ENCODE data around the gene SELP. TPM values are rescaled to one million over a fixed set of nuclear protein-coding genes. Genes with fewer than 3 reads are reported as not detected.
"Not testable (repeated sequence)": the region's sequence is repeated elsewhere in the genome, so short reads cannot be mapped to it uniquely, and the experiment has no call there.

The SELP gene
- polyA plus RNA-seq (2013, experiment 1 of 2) = not detected
- polyA plus RNA-seq (2013, experiment 2 of 2) = not detected

- no CpG with 5 or more reads among the region's 1 CpG for WGBS (ENCODE audit: extremely low coverage, insufficient coverage, low lambda C conversion rate)
- no peaks in the 10 kb centered on the region for H3K27me3 ChIP-seq (ENCODE audit: insufficient read depth, low read length, poor library complexity)
- DNase-seq = no peak
- no peak within 1 kb of the TSS for H2BK5ac ChIP-seq (ENCODE audit: low read length)
- H3K4me3 ChIP-seq (ENCODE audit: low read length) = no peak within 1 kb of the TSS
- no peak within 1 kb of the TSS for H3K9ac ChIP-seq (ENCODE audit: low read length)
- no peaks in the 10 kb centered on the region for H3K36me3 ChIP-seq (ENCODE audit: control insufficient read depth, insufficient read depth, low read length)
- no peak within 1 kb of the TSS for H3K56ac ChIP-seq (ENCODE audit: low read length)
- H3K27ac ChIP-seq (ENCODE audit: low read depth, low read length) = no peak within 1 kb of the TSS
- no peak within 1 kb of the TSS for H3K4me2 ChIP-seq (ENCODE audit: low read length)
- H3K23ac ChIP-seq (ENCODE audit: low read length) = no peak within 1 kb of the TSS
- H3K4ac ChIP-seq (ENCODE audit: low read depth, low read length) = no peak within 1 kb of the TSS
- no peak within 1 kb of the TSS for H2BK120ac ChIP-seq (ENCODE audit: low read depth, low read length)
- no peaks in the 10 kb centered on the region for H3K4me1 ChIP-seq (ENCODE audit: control insufficient read depth, low read depth, low read length)
- no peak within 1 kb of the TSS for H2BK15ac ChIP-seq (replicated peaks; ENCODE audit: low read depth)
- no peak within 1 kb of the TSS for H4K5ac ChIP-seq (ENCODE audit: low read length)
- H3K79me1 ChIP-seq (ENCODE audit: low read length) = no peaks in the 10 kb centered on the region
- no peak within 1 kb of the TSS for H3K18ac ChIP-seq (ENCODE audit: low read length)
- no peaks in the 10 kb centered on the region for H3K79me2 ChIP-seq (ENCODE audit: control insufficient read depth, insufficient read depth, low read length)
- no peak within 1 kb of the TSS for H2AK5ac ChIP-seq (ENCODE audit: low read length)
- no peak within 1 kb of the TSS for H4K8ac ChIP-seq (ENCODE audit: low read depth, low read length)
Measured at GRCh38 chr1:169630006-169630405, at the start of gene SELP. Gene SELP (minus strand): TSS chr1:169630124. CDS start chr1:169630074, 50 bp downstream.

- Histone ChIP-seq H3K27me3 (ENCODE audit: insufficient read depth, low read length, poor library complexity) (no peaks in the 10 kb centered on the region), H3K79me1 (ENCODE audit: low read length) (no peaks in the 10 kb centered on the region), H4K5ac (ENCODE audit: low read length) (no peak overlapping the region), H3K27ac (ENCODE audit: low read depth, low read length) (no peak overlapping the region), H2AK5ac (ENCODE audit: low read length) (no peak overlapping the region), H3K4me1 (ENCODE audit: control insufficient read depth, low read depth, low read length) (no peaks in the 10 kb centered on the region), H2BK15ac (replicated peaks; ENCODE audit: low read depth) (no peak overlapping the region), H3K4me3 (ENCODE audit: low read length) (no peak overlapping the region), H3K18ac (ENCODE audit: low read length) (no peak overlapping the region), H3K23ac (ENCODE audit: low read length) (no peak overlapping the region), H3K4ac (ENCODE audit: low read depth, low read length) (no peak overlapping the region), H2BK5ac (ENCODE audit: low read length) (no peak overlapping the region), H3K79me2 (ENCODE audit: control insufficient read depth, insufficient read depth, low read length) (no peaks in the 10 kb centered on the region), H3K56ac (ENCODE audit: low read length) (no peak overlapping the region), H4K8ac (ENCODE audit: low read depth, low read length) (no peak overlapping the region), H2BK120ac (ENCODE audit: low read depth, low read length) (no peak overlapping the region), H3K36me3 (ENCODE audit: control insufficient read depth, insufficient read depth, low read length) (no peaks in the 10 kb centered on the region), H3K4me2 (ENCODE audit: low read length) (no peak overlapping the region), H3K9ac (ENCODE audit: low read length) (no peak overlapping the region)
- DNase-seq = no peak
- WGBS (ENCODE audit: extremely low coverage, insufficient coverage, low lambda C conversion rate) = no CpG with 5 or more reads among the region's 3 CpGs
Measured at GRCh38 chr1:169679692-169680091, 49.8 kb upstream of the SELP start.

GRCh38 chr1:169676001-169676400, 46.1 kb upstream of the SELP start:
- Histone ChIP-seq H2BK120ac (ENCODE audit: low read depth, low read length) (no peak overlapping the region), H4K8ac (ENCODE audit: low read depth, low read length) (no peak overlapping the region), H2BK5ac (ENCODE audit: low read length) (no peak overlapping the region), H3K4me3 (ENCODE audit: low read length) (no peak overlapping the region), H4K5ac (ENCODE audit: low read length) (no peak overlapping the region), H3K4me2 (ENCODE audit: low read length) (no peak overlapping the region), H3K79me1 (ENCODE audit: low read length) (no peaks in the 10 kb centered on the region), H3K27me3 (ENCODE audit: insufficient read depth, low read length, poor library complexity) (no peaks in the 10 kb centered on the region), H3K9ac (ENCODE audit: low read length) (no peak overlapping the region), H3K27ac (ENCODE audit: low read depth, low read length) (no peak overlapping the region), H3K56ac (ENCODE audit: low read length) (no peak overlapping the region), H3K4ac (ENCODE audit: low read depth, low read length) (no peak overlapping the region), H3K79me2 (ENCODE audit: control insufficient read depth, insufficient read depth, low read length) (no peaks in the 10 kb centered on the region), H3K23ac (ENCODE audit: low read length) (no peak overlapping the region), H3K36me3 (ENCODE audit: control insufficient read depth, insufficient read depth, low read length) (no peaks in the 10 kb centered on the region), H2BK15ac (replicated peaks; ENCODE audit: low read depth) (no peak overlapping the region), H2AK5ac (ENCODE audit: low read length) (no peak overlapping the region), H3K4me1 (ENCODE audit: control insufficient read depth, low read depth, low read length) (no peaks in the 10 kb centered on the region), H3K18ac (ENCODE audit: low read length) (no peak overlapping the region)
- no peak for DNase-seq
- no CpG with 5 or more reads among the region's 2 CpGs for WGBS (ENCODE audit: extremely low coverage, insufficient coverage, low lambda C conversion rate)

GRCh38 chr1:169670836-169671235, 40.9 kb upstream of the SELP start:
- no peak overlapping the region for H4K8ac ChIP-seq (ENCODE audit: low read depth, low read length)
- no peak overlapping the region for H3K4ac ChIP-seq (ENCODE audit: low read depth, low read length)
- H3K27me3 ChIP-seq (ENCODE audit: insufficient read depth, low read length, poor library complexity) = no peaks in the 10 kb centered on the region
- H3K4me2 ChIP-seq (ENCODE audit: low read length) = no peak overlapping the region
- no peak overlapping the region for H2AK5ac ChIP-seq (ENCODE audit: low read length)
- no peaks in the 10 kb centered on the region for H3K36me3 ChIP-seq (ENCODE audit: control insufficient read depth, insufficient read depth, low read length)
- no peak overlapping the region for H3K9ac ChIP-seq (ENCODE audit: low read length)
- no peak overlapping the region for H3K18ac ChIP-seq (ENCODE audit: low read length)
- H2BK5ac ChIP-seq (ENCODE audit: low read length) = no peak overlapping the region
- no peak overlapping the region for H2BK15ac ChIP-seq (replicated peaks; ENCODE audit: low read depth)
- no peaks in the 10 kb centered on the region for H3K79me1 ChIP-seq (ENCODE audit: low read length)
- H3K4me1 ChIP-seq (ENCODE audit: control insufficient read depth, low read depth, low read length) = no peaks in the 10 kb centered on the region
- H3K27ac ChIP-seq (ENCODE audit: low read depth, low read length) = no peak overlapping the region
- H3K23ac ChIP-seq (ENCODE audit: low read length) = no peak overlapping the region
- WGBS (ENCODE audit: extremely low coverage, insufficient coverage, low lambda C conversion rate) = no CpG with 5 or more reads among the region's 3 CpGs
- no peak overlapping the region for H3K56ac ChIP-seq (ENCODE audit: low read length)
- no peak overlapping the region for H3K4me3 ChIP-seq (ENCODE audit: low read length)
- no peak for DNase-seq
- no peaks in the 10 kb centered on the region for H3K79me2 ChIP-seq (ENCODE audit: control insufficient read depth, insufficient read depth, low read length)
- no peak overlapping the region for H2BK120ac ChIP-seq (ENCODE audit: low read depth, low read length)
- H4K5ac ChIP-seq (ENCODE audit: low read length) = no peak overlapping the region

- H3K27me3 ChIP-seq (ENCODE audit: insufficient read depth, low read length, poor library complexity); H3K4ac ChIP-seq (ENCODE audit: low read depth, low read length); H3K4me3 ChIP-seq (ENCODE audit: low read length); H3K4me1 ChIP-seq (ENCODE audit: control insufficient read depth, low read depth, low read length); H3K23ac ChIP-seq (ENCODE audit: low read length); H3K36me3 ChIP-seq (ENCODE audit: control insufficient read depth, insufficient read depth, low read length); H3K79me1 ChIP-seq (ENCODE audit: low read length); H2AK5ac ChIP-seq (ENCODE audit: low read length); H3K79me2 ChIP-seq (ENCODE audit: control insufficient read depth, insufficient read depth, low read length); H3K9ac ChIP-seq (ENCODE audit: low read length); H3K4me2 ChIP-seq (ENCODE audit: low read length); H4K5ac ChIP-seq (ENCODE audit: low read length); H4K8ac ChIP-seq (ENCODE audit: low read depth, low read length); H3K56ac ChIP-seq (ENCODE audit: low read length); H3K27ac ChIP-seq (ENCODE audit: low read depth, low read length); H2BK15ac ChIP-seq (replicated peaks; ENCODE audit: low read depth); H3K18ac ChIP-seq (ENCODE audit: low read length); H2BK5ac ChIP-seq (ENCODE audit: low read length); DNase-seq; H2BK120ac ChIP-seq (ENCODE audit: low read depth, low read length): not testable (repeated sequence)
- no CpG with 5 or more reads among the region's 3 CpGs for WGBS (ENCODE audit: extremely low coverage, insufficient coverage, low lambda C conversion rate)
Measured at GRCh38 chr1:169670244-169670643, 40.3 kb upstream of the SELP start.

All from mesendoderm (in vitro differentiated cells).